Endothelial cell of umbilical vein (primary cell): ENCODE data around the gene SLC5A2. TPM values are rescaled to one million over a fixed set of nuclear protein-coding genes. Genes with fewer than 3 reads are reported as not detected.

Experiments used
- BruUV-seq: library from RNA; stranded (reverse); fragments of 400-500 nt; replicated peaks from 2 replicates; lab custom pipeline; 2021; lab: Mats Ljungman, UMichigan
- CTCF ChIA-PET: fragments of 300-600, 350-600 bp; sonication (Branson Sonifier 250); formaldehyde crosslinking; loops from one replicate; lab custom pipeline; 2021; ENCODE audit warnings: antibody characterized with exemption, inconsistent platforms; lab: Charles Lee
- POLR2A ChIA-PET: fragments of 300-600, 350-600 bp; sonication (Branson Sonifier 250); formaldehyde crosslinking; loops from one replicate; lab custom pipeline; 2021; ENCODE audit warnings: antibody characterized with exemption, inconsistent platforms; lab: Charles Lee
- DNase-seq: peaks from one replicate; pipeline ENCODE4 v3.0.0-alpha.2; 2011; ENCODE audit warnings: low read depth, low spot score
- FAIRE-seq: peaks from 2 replicates; lab custom pipeline; 2011; peaks lifted over from hg19 to GRCh38; lab: Jason Lieb, UNC
- H2AFZ ChIP-seq: 2 replicates; pipeline ENCODE4 v1.6.0; 2012; ENCODE audit warnings: low read depth, low read length, control low read depth, inconsistent platforms
- H3K27ac ChIP-seq: 2 replicates; pipeline ENCODE4 v1.5.1; 2011; ENCODE audit warnings: low read depth, mild to moderate bottlenecking, control low read depth, low read length, moderate library complexity; ENCODE audit not compliant: insufficient read depth
- H3K27me3 ChIP-seq, 2 experiments: 2 replicates each; pipeline versions ENCODE4 v1.6.0 to v1.6.1; 2011; ENCODE audit warnings: low read length in 2 of 2, mixed read lengths in 1 of 2; ENCODE audit not compliant: control insufficient read depth in 2 of 2, insufficient read depth in 2 of 2
- H3K36me3 ChIP-seq, 2 experiments: 2 replicates in 1 of 2; 3 replicates in 1 of 2; pipeline ENCODE4 v1.5.1; 2011; ENCODE audit warnings: low read length in 2 of 2, mild to moderate bottlenecking in 1 of 2, moderate library complexity in 1 of 2; ENCODE audit not compliant: control insufficient read depth in 2 of 2, insufficient read depth in 2 of 2; ENCODE audit errors: extremely low read depth in 1 of 2
- H3K4me1 ChIP-seq: 3 replicates; pipeline ENCODE4 v1.5.1; 2011; ENCODE audit warnings: mild to moderate bottlenecking, low read length; ENCODE audit not compliant: control insufficient read depth, insufficient read depth; ENCODE audit errors: extremely low read depth
- H3K4me2 ChIP-seq: 2 replicates; pipeline ENCODE4 v1.6.1; 2011; ENCODE audit warnings: low read length, control low read depth, mixed read lengths; ENCODE audit not compliant: insufficient read depth
- H3K4me3 ChIP-seq, 3 experiments: fragments of 200-600 bp in 1 of 3; sonication (generic), shearing (Covaris generic) in 1 of 3; replicated peaks in 1 of 3; 2 replicates each; pipeline ENCODE4 v1.5.1; 2011 to 2016; ENCODE audit warnings: control low read depth in 3 of 3, low read length in 3 of 3, mild to moderate bottlenecking in 2 of 3, inconsistent platforms in 1 of 3, low read depth in 1 of 3, moderate library complexity in 1 of 3; ENCODE audit not compliant: insufficient read depth in 1 of 3
- H3K79me2 ChIP-seq: 2 replicates; pipeline ENCODE4 v1.6.0; 2012; ENCODE audit warnings: low read length, inconsistent platforms; ENCODE audit not compliant: control insufficient read depth, insufficient read depth
- H3K9ac ChIP-seq: replicated peaks from 2 replicates; pipeline ENCODE3; 2011; ENCODE audit warnings: low read length, control low read depth; ENCODE audit not compliant: insufficient read depth; ENCODE audit errors: extremely low read depth
- H3K9me1 ChIP-seq: replicated peaks from 3 replicates; pipeline ENCODE4 v1.6.0; 2011; ENCODE audit warnings: mild to moderate bottlenecking, low read length; ENCODE audit not compliant: control insufficient read depth, insufficient read depth; ENCODE audit errors: extremely low read depth
- H3K9me3 ChIP-seq: replicated peaks from 2 replicates; pipeline ENCODE4 v1.5.1; 2012; ENCODE audit warnings: low read length, inconsistent platforms; ENCODE audit not compliant: control insufficient read depth, insufficient read depth
- H4K20me1 ChIP-seq: replicated peaks from 2 replicates; pipeline ENCODE3; 2011; ENCODE audit warnings: mild to moderate bottlenecking, low read length; ENCODE audit not compliant: control insufficient read depth, insufficient read depth; ENCODE audit errors: extremely low read depth
- CTCF ChIP-seq, 2 donors: IDR thresholded peaks; 1 replicate in 1 of 2; 2 replicates in 1 of 2; pipeline ENCODE4 v1.5.1; 2011; ENCODE audit warnings: low read length in 2 of 2, mild to moderate bottlenecking in 2 of 2, moderate library complexity in 2 of 2, control low read depth in 1 of 2, inconsistent platforms in 1 of 2, low read depth in 1 of 2; ENCODE audit not compliant: insufficient read depth in 1 of 2; ENCODE audit errors: extremely low read depth in 1 of 2
- EZH2 ChIP-seq: IDR thresholded peaks from 2 replicates; pipeline ENCODE4 v1.6.1; 2012; ENCODE audit warnings: borderline replicate concordance, low read depth, mild to moderate bottlenecking, moderate library complexity, low read length, inconsistent platforms; ENCODE audit not compliant: severe bottlenecking
- FOS ChIP-seq: IDR thresholded peaks from 2 replicates; pipeline ENCODE4 v1.6.1; 2011; ENCODE audit warnings: mild to moderate bottlenecking, low read length, moderate library complexity, borderline replicate concordance; ENCODE audit not compliant: insufficient read depth
- GATA2 ChIP-seq: IDR thresholded peaks from 2 replicates; pipeline ENCODE4 v1.7.0; 2011; ENCODE audit warnings: low read depth, mild to moderate bottlenecking, moderate library complexity, mixed read lengths, low read length; ENCODE audit not compliant: insufficient read length, insufficient read depth
- JUN ChIP-seq: IDR thresholded peaks from 2 replicates; pipeline ENCODE4 v1.6.1; 2011; ENCODE audit warnings: borderline replicate concordance, low read depth; ENCODE audit not compliant: insufficient read length, insufficient read depth
- MAX ChIP-seq: IDR thresholded peaks from 2 replicates; pipeline ENCODE4 v1.6.1; 2011; ENCODE audit not compliant: insufficient read depth, insufficient read length
- MYC ChIP-seq: IDR thresholded peaks from one replicate; pipeline ENCODE4 v1.6.1; 2011; ENCODE audit warnings: mild to moderate bottlenecking, low read depth, low read length
- POLR2A ChIP-seq: IDR thresholded peaks from 2 replicates; pipeline ENCODE4 v1.6.1; 2012; ENCODE audit warnings: low read depth, mild to moderate bottlenecking, control low read depth, low read length
- POLR2AphosphoS5 ChIP-seq: IDR thresholded peaks from 2 replicates; pipeline ENCODE4 v1.6.1; 2012; ENCODE audit warnings: low read depth, mild to moderate bottlenecking, control low read depth, low read length, moderate library complexity; ENCODE audit not compliant: insufficient read depth
- dilution Hi-C: fragments of 300-500 bp; cut with MboI; formaldehyde crosslinking; loops from one replicate; pipeline ENCODE4 v1.15.0; 2019; ENCODE audit warnings: low sequenced_read_pairs; ENCODE audit not compliant: extremely low pct_ligation_motif_present
- intact Hi-C: fragments of 100-400 bp; cut with micrococcal nuclease; formaldehyde crosslinking; loops from one replicate; pipeline ENCODE4 v1.10.0; 2022
- polyA plus RNA-seq, 4 experiments: library from polyadenylated mRNA; depleted of rRNA in 3 of 4; stranded (reverse) in 3 of 4; unstranded in 1 of 4; fragments of >200 nt; gene quantifications; 2 replicates each; pipeline versions ENCODE4 v1.2.1 to v1.2.3, GENCODE V29; 2011 to 2012; ENCODE audit warnings: missing spikeins in 1 of 4
- total RNA-seq: library from RNA; stranded (reverse); gene quantifications from 2 replicates; pipeline ENCODE4 v1.2.3, GENCODE V29; 2021

SLC5A2 gene
- total and polyA plus RNA-seq, 2 donors (not counting 3 experiments of a cell fraction or from before 2014, with no cell fraction given), result 0.03 TPM; not detected in 1

DNA sequence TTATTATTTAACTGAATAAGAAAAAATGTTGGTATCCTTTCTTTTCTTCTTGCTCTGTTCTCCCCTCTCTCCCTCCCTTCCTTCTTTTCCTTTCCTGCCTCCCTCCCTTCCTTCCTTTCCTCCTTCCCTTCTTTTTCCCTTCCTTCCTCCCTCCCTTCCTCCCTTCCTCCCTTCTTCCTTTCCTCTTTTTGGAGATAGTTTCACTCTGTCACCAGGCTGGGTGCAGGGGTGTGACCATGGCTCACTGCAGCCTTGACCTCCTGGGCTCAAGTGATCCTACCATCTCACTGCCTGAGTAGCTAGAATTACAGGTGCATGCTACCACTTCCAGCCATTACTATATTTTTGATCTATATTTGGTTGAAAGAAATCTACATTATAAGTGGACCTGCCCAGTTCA is 31.0 kb downstream of the SLC5A2 start:
- intact Hi-C loops, result no loop called here
- POLR2A ChIA-PET, result no interaction called here
- BruUV-seq, result no TSS peak

More for the DNA sequence above, 31.0 kb downstream of the SLC5A2 start:
- no peaks in the 10 kb centered on the region for H3K36me3 ChIP-seq
- no peaks in the 10 kb centered on the region for H3K9me3 ChIP-seq
- DNase-seq (no peak), FAIRE-seq (no peak)
- no peak for TF ChIP-seq JUN
- no peak for TF ChIP-seq EZH2
- TF ChIP-seq POLR2AphosphoS5, result no peak
- no peak for TF ChIP-seq GATA2
- TF ChIP-seq MAX, result no peak
- TF ChIP-seq CTCF (IDR thresholded peaks at IDR 0.05; ENCODE audit: extremely low read depth in 1 of 2, insufficient read depth in 1 of 2, low read depth in 1 of 2, low read length in 2 of 2), result no peak
- no peak for TF ChIP-seq MYC
- no peak for TF ChIP-seq POLR2A
- TF ChIP-seq FOS, result no peak
- H4K20me1 ChIP-seq, result no peaks in the 10 kb centered on the region
- no peaks in the 10 kb centered on the region for H3K9me1 ChIP-seq
- H3K79me2 ChIP-seq, result no peaks in the 10 kb centered on the region
- H3K9ac ChIP-seq, result no peak overlapping the region
- CTCF ChIA-PET, result no interaction called here
- no peaks in the 10 kb centered on the region for H3K27me3 ChIP-seq
- no peak overlapping the region for H2AFZ ChIP-seq
- dilution Hi-C loops, result no loop called here
- no peak overlapping the region for H3K27ac ChIP-seq
- peaks cover 4% of the 10 kb centered on the region for H3K4me1 ChIP-seq
- H3K4me2 ChIP-seq, result no peak overlapping the region
- no peak overlapping the region for H3K4me3 ChIP-seq
